K562 (cell line): ENCODE results near the gene LRRC4C.

Experiments
- HNRNPLL ChIP-seq: fragments of 200-400 bp; formaldehyde crosslinking; IDR thresholded peaks from 2 replicates; pipeline ENCODE4 v1.6.1; 2017; ENCODE audit warnings: low read length, low read depth, mild to moderate bottlenecking; ENCODE audit not compliant: poor library complexity, severe bottlenecking
- TCF7L2 ChIP-seq: fragments of 150-350 bp; IDR thresholded peaks from 2 replicates; pipeline ENCODE4 v1.6.1; 2016; ENCODE audit warnings: low read depth, mild to moderate bottlenecking, low read length, moderate library complexity
- TF ChIP-seq, protein P1 (sequence below): fragments of 250-450 bp; sonication (Bioruptor Pico); IDR thresholded peaks from 2 replicates; pipeline ENCODE4 v1.8.0; 2021; ENCODE audit warnings: borderline replicate concordance, mild to moderate bottlenecking, moderate library complexity; ENCODE audit not compliant: poor library complexity, severe bottlenecking
- TF ChIP-seq, protein P2 (sequence below), 3 experiments: IDR thresholded peaks in 2 of 3; conservative IDR thresholded peaks in 1 of 3; 2 replicates each; pipeline ENCODE4 v1.5.1; 2011 to 2012; ENCODE audit warnings: low read length in 3 of 3, mild to moderate bottlenecking in 3 of 3, control low read depth in 2 of 3, improper control_type of control experiment in 1 of 3, inconsistent platforms in 1 of 3, low read depth in 1 of 3, mixed read lengths in 1 of 3, moderate library complexity in 1 of 3; ENCODE audit not compliant: insufficient read depth in 2 of 3

DNA sequence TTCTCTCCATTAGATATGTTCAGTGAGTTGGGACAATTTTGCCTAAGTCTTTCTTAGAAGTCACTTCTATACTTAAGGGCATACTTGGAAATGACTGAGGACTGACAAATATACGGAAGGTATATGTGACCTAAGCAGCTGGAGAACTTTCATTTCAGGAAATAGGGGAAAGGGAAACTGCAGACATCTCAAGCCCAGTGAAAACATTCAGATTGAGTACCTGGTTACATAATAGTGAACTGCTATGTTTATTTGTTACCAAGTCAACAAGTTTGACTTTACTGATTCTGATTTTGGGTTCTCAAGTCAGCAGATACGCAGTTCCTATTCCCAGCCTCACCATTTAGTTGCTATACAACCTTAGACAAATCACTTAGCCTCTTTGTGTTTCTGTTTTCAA lies 1173.9 kb downstream of the LRRC4C start:
- TF ChIP-seq HNRNPLL (no peak), TCF7L2 (no peak)
- TF ChIP-seq, protein P1, sequence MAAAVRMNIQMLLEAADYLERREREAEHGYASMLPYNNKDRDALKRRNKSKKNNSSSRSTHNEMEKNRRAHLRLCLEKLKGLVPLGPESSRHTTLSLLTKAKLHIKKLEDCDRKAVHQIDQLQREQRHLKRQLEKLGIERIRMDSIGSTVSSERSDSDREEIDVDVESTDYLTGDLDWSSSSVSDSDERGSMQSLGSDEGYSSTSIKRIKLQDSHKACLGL = no peak
- TF ChIP-seq, protein P2, sequence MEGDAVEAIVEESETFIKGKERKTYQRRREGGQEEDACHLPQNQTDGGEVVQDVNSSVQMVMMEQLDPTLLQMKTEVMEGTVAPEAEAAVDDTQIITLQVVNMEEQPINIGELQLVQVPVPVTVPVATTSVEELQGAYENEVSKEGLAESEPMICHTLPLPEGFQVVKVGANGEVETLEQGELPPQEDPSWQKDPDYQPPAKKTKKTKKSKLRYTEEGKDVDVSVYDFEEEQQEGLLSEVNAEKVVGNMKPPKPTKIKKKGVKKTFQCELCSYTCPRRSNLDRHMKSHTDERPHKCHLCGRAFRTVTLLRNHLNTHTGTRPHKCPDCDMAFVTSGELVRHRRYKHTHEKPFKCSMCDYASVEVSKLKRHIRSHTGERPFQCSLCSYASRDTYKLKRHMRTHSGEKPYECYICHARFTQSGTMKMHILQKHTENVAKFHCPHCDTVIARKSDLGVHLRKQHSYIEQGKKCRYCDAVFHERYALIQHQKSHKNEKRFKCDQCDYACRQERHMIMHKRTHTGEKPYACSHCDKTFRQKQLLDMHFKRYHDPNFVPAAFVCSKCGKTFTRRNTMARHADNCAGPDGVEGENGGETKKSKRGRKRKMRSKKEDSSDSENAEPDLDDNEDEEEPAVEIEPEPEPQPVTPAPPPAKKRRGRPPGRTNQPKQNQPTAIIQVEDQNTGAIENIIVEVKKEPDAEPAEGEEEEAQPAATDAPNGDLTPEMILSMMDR (IDR thresholded peaks at IDR 0.05 in 2 of 3, conservative IDR thresholded peaks at IDR 0.05 in 1 of 3; ENCODE audit: insufficient read depth in 2 of 3, low read depth in 1 of 3, low read length in 3 of 3) = no peak
